Loucy (cell line): ENCODE results near the gene KDM4C.

Experiments
- EZH2phosphoT487 ChIP-seq: fragments of 200-600 bp; IDR thresholded peaks from 2 replicates; pipeline ENCODE4 v1.6.1; 2018; ENCODE audit warnings: antibody characterized with exemption, mild to moderate bottlenecking, moderate library complexity, borderline replicate concordance
- TF ChIP-seq, protein P1 (sequence below): fragments of 200-600 bp; sonication (generic); conservative IDR thresholded peaks from 2 replicates; pipeline ENCODE4 v1.5.1; 2014; ENCODE audit warnings: mild to moderate bottlenecking, antibody characterized with exemption, low read length

DNA sequence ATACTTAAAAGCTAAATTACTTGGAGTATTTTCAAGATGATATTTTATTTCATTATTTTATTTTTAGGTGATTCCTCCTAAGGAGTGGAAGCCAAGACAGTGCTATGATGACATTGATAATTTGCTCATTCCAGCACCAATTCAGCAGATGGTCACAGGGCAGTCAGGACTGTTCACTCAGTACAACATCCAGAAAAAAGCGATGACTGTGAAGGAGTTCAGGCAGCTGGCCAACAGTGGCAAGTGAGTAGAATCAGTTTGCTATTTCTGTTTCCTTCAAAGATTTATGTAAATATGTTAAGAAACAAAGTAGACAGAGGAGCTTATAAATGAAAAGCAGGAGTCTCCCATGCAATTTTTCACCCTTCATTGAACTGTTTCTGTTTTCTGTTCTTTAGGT, 47.8 kb downstream of the KDM4C start:
- TF ChIP-seq, protein P1, sequence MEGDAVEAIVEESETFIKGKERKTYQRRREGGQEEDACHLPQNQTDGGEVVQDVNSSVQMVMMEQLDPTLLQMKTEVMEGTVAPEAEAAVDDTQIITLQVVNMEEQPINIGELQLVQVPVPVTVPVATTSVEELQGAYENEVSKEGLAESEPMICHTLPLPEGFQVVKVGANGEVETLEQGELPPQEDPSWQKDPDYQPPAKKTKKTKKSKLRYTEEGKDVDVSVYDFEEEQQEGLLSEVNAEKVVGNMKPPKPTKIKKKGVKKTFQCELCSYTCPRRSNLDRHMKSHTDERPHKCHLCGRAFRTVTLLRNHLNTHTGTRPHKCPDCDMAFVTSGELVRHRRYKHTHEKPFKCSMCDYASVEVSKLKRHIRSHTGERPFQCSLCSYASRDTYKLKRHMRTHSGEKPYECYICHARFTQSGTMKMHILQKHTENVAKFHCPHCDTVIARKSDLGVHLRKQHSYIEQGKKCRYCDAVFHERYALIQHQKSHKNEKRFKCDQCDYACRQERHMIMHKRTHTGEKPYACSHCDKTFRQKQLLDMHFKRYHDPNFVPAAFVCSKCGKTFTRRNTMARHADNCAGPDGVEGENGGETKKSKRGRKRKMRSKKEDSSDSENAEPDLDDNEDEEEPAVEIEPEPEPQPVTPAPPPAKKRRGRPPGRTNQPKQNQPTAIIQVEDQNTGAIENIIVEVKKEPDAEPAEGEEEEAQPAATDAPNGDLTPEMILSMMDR, result no peak
- TF ChIP-seq EZH2phosphoT487, result no peak
